DOHH2 (cell line): Measurements from ENCODE around the gene CDK14.

ENCODE experiments used
- H3F3A ChIP-seq: fragments of 200-600 bp; sonication (generic), shearing (Covaris generic); 2 replicates; pipeline ENCODE4 v1.6.0; 2016; ENCODE audit warnings: antibody characterized with exemption, mild to moderate bottlenecking; ENCODE audit not compliant: control insufficient read depth, insufficient read depth
- H3K27ac ChIP-seq: fragments of 200-600 bp; sonication (generic); 2 replicates; pipeline ENCODE4 v1.5.1; 2014; ENCODE audit warnings: low read depth, mild to moderate bottlenecking, low read length, moderate library complexity
- H3K27me3 ChIP-seq: fragments of 200-600 bp; sonication (generic); 2 replicates; pipeline ENCODE4 v1.6.1; 2014; ENCODE audit warnings: mild to moderate bottlenecking, low read length, mixed read lengths; ENCODE audit not compliant: control insufficient read depth
- H3K36me3 ChIP-seq: fragments of 200-600 bp; sonication (generic); 2 replicates; pipeline ENCODE4 v1.6.1; 2014; ENCODE audit warnings: mild to moderate bottlenecking, low read length, moderate library complexity, mixed read lengths; ENCODE audit not compliant: control insufficient read depth
- H3K4me1 ChIP-seq: fragments of 200-600 bp; sonication (generic); 2 replicates; pipeline ENCODE4 v1.6.1; 2014; ENCODE audit warnings: mild to moderate bottlenecking, low read length, mixed read lengths; ENCODE audit not compliant: control insufficient read depth
- H3K4me2 ChIP-seq: fragments of 200-600 bp; sonication (generic); 2 replicates; pipeline ENCODE4 v1.6.0; 2014; ENCODE audit warnings: mild to moderate bottlenecking, low read length, moderate library complexity
- H3K4me3 ChIP-seq: fragments of 200-600 bp; sonication (generic); 2 replicates; pipeline ENCODE4 v1.5.1; 2014; ENCODE audit warnings: mild to moderate bottlenecking, low read length, mixed read lengths
- H3K79me2 ChIP-seq: fragments of 200-600 bp; sonication (generic); 2 replicates; pipeline ENCODE4 v1.6.1; 2014; ENCODE audit warnings: mild to moderate bottlenecking, low read length, mixed read lengths; ENCODE audit not compliant: control insufficient read depth
- H3K9me2 ChIP-seq: fragments of 200-600 bp; sonication (generic); replicated peaks from 2 replicates; pipeline ENCODE4 v1.6.1; 2014; ENCODE audit warnings: mild to moderate bottlenecking, low read length, mixed read lengths; ENCODE audit not compliant: control insufficient read depth
- H3K9me3 ChIP-seq: fragments of 200-600 bp; sonication (generic); 2 replicates; pipeline ENCODE4 v1.6.1; 2014; ENCODE audit warnings: antibody characterized with exemption, low read length, mixed read lengths; ENCODE audit not compliant: control insufficient read depth, insufficient read depth
- H4K20me1 ChIP-seq: fragments of 200-600 bp; sonication (generic); 2 replicates; pipeline ENCODE4 v1.6.0; 2014; ENCODE audit warnings: low read depth, mild to moderate bottlenecking, antibody characterized with exemption, low read length, moderate library complexity; ENCODE audit not compliant: control insufficient read depth, insufficient read depth
- CTCF ChIP-seq: fragments of 200-600 bp; sonication (generic); IDR thresholded peaks from one replicate; pipeline ENCODE4 v1.5.1; 2014; ENCODE audit warnings: antibody characterized with exemption, mild to moderate bottlenecking, low read depth, low read length; ENCODE audit not compliant: poor library complexity, severe bottlenecking
- EZH2phosphoT487 ChIP-seq: fragments of 200-600 bp; sonication (generic); IDR thresholded peaks from 2 replicates; pipeline ENCODE4 v1.6.1; 2017; ENCODE audit warnings: borderline replicate concordance, mild to moderate bottlenecking, antibody characterized with exemption, low read length, moderate library complexity, mixed read lengths

Gene CDK14

GRCh38 chr7:90889644-90890043, 293.5 kb downstream of the CDK14 start:
- H3K4me3 ChIP-seq, result no peak overlapping the region
- no peaks in the 10 kb centered on the region for H4K20me1 ChIP-seq
- no peaks in the 10 kb centered on the region for H3K79me2 ChIP-seq
- H3K9me3 ChIP-seq, result no peaks in the 10 kb centered on the region
- H3K4me1 ChIP-seq, result peaks cover 9% of the 10 kb centered on the region
- no peak overlapping the region for H3K4me2 ChIP-seq
- H3K9me2 ChIP-seq, result no peaks in the 10 kb centered on the region
- no peaks in the 10 kb centered on the region for H3F3A ChIP-seq
- H3K27ac ChIP-seq, result no peak overlapping the region
- peaks cover 13% of the 10 kb centered on the region for H3K36me3 ChIP-seq
- H3K27me3 ChIP-seq, result no peaks in the 10 kb centered on the region
- no peak for TF ChIP-seq EZH2phosphoT487
- TF ChIP-seq CTCF, result no peak

- no peak overlapping the region for H3K4me2 ChIP-seq
- TF ChIP-seq EZH2phosphoT487, result no peak
- no peak for TF ChIP-seq CTCF
- no peak overlapping the region for H3K4me3 ChIP-seq
- H3K79me2 ChIP-seq, result no peaks in the 10 kb centered on the region
- H3K36me3 ChIP-seq, result peaks cover 15% of the 10 kb centered on the region
- no peaks in the 10 kb centered on the region for H3K9me2 ChIP-seq
- H4K20me1 ChIP-seq, result no peaks in the 10 kb centered on the region
- H3K27ac ChIP-seq, result no peak overlapping the region
- H3K9me3 ChIP-seq, result no peaks in the 10 kb centered on the region
- peaks cover 11% of the 10 kb centered on the region for H3K4me1 ChIP-seq
- H3F3A ChIP-seq, result no peaks in the 10 kb centered on the region
- no peaks in the 10 kb centered on the region for H3K27me3 ChIP-seq
Measured at GRCh38 chr7:90891529-90891928, 295.4 kb downstream of the CDK14 start.

GRCh38 chr7:90892213-90892612, 296.1 kb downstream of the CDK14 start:
- Histone ChIP-seq H3K4me1 (peaks cover 11% of the 10 kb centered on the region), H3F3A (no peaks in the 10 kb centered on the region), H3K79me2 (no peaks in the 10 kb centered on the region)

More at GRCh38 chr7:90892213-90892612, 296.1 kb downstream of the CDK14 start:
- H3K27me3 ChIP-seq, result no peaks in the 10 kb centered on the region
- H4K20me1 ChIP-seq, result no peaks in the 10 kb centered on the region
- peaks cover 17% of the 10 kb centered on the region for H3K36me3 ChIP-seq
- H3K4me2 ChIP-seq, result no peak overlapping the region
- no peak overlapping the region for H3K4me3 ChIP-seq
- H3K27ac ChIP-seq, result no peak overlapping the region
- H3K9me3 ChIP-seq, result no peaks in the 10 kb centered on the region
- no peaks in the 10 kb centered on the region for H3K9me2 ChIP-seq
- no peak for TF ChIP-seq CTCF
- TF ChIP-seq EZH2phosphoT487, result no peak
